Heart right ventricle (tissue), 16 donors: ENCODE measurements around the gene SLC25A53. TPM values are rescaled to one million over a fixed set of nuclear protein-coding genes. Genes with fewer than 3 reads are reported as not detected.
A peak's percentile ranks its signal among the peaks of the same experiment; 100 is the strongest.

Source experiments
- ATAC-seq, 8 donors: fragments of 200-7000 bp; cut with Tn5 transposase; one replicate each; pipeline ENCODE4 v1.9.1; 2020; ENCODE audit warnings: mild to moderate bottlenecking in 8 of 8, moderate library complexity in 8 of 8, moderate number of reproducible peaks in 1 of 8
- DNase-seq, 2 donors: peaks; one replicate each; pipeline ENCODE4 v3.0.0-alpha.2; 2020
- H3K27ac ChIP-seq, 10 donors: fragments of 200-600 bp; sonication (generic) in 2 of 10; one replicate each; pipeline versions ENCODE4 v1.5.0 to v1.8.0; 2020 to 2022; ENCODE audit warnings: mild to moderate bottlenecking in 3 of 10
- H3K27me3 ChIP-seq, 7 donors: fragments of 200-600 bp; one replicate each; pipeline ENCODE4 v1.8.0; 2021 to 2022; ENCODE audit warnings: mild to moderate bottlenecking in 2 of 7
- H3K36me3 ChIP-seq, 9 donors: fragments of 200-600 bp; sonication (generic) in 1 of 9; one replicate each; pipeline versions ENCODE4 v1.5.0 to v1.8.0; 2020 to 2022; ENCODE audit warnings: mild to moderate bottlenecking in 2 of 9
- H3K4me1 ChIP-seq, 9 donors: fragments of 200-600 bp; sonication (generic) in 1 of 9; one replicate each; pipeline versions ENCODE4 v1.5.0 to v1.8.0; 2020 to 2022; ENCODE audit warnings: mild to moderate bottlenecking in 4 of 9
- H3K4me3 ChIP-seq, 10 donors: fragments of 200-600 bp; sonication (generic) in 2 of 10; one replicate each; pipeline versions ENCODE4 v1.5.0 to v1.8.0; 2020 to 2022; ENCODE audit warnings: mild to moderate bottlenecking in 7 of 10, moderate library complexity in 2 of 10
- H3K9me3 ChIP-seq, 11 donors: fragments of 200-600 bp in 10 of 11; sonication (generic) in 2 of 11; one replicate each; pipeline versions ENCODE4 v1.5.0 to v1.8.0; 2013 to 2022; ENCODE audit warnings: mild to moderate bottlenecking in 2 of 11, control low read depth in 1 of 11, moderate library complexity in 1 of 11
- WGBS, 2 donors: extraction: QIAGEN DNeasy Blood & Tissue Kit; methylation state at CpG; one replicate each; pipeline ENCODE4 v1.1.7; 2013; ENCODE audit warnings: inconsistent platforms in 1 of 2; 5-methylcytosine and 5-hydroxymethylcytosine counted together
- intact Hi-C, 10 donors: fragments of 100-400 bp; cut with DNase I; formaldehyde crosslinking; loops; one replicate each; pipeline versions ENCODE4 v1.11.1 to v1.14.2; 2022
- polyA plus RNA-seq, 2 donors: library from polyadenylated mRNA; stranded (reverse); fragments of 200-250 nt; gene quantifications; one replicate each; pipeline ENCODE4 v1.2.3, GENCODE V29; 2013
- total RNA-seq, 10 donors: library from RNA; stranded (reverse); fragmentation: NEBNext Ultra II Directional in 3 of 10; extraction: Animal tissue kit (Norgen Biotek cat#: 25700) in 3 of 10; gene quantifications; one replicate each; pipeline versions ENCODE4 v1.2.1 to v1.2.4, GENCODE V29; 2021 to 2023
- TF ChIP-seq, protein P1 (sequence below), 9 donors: fragments of 200-600 bp; sonication (generic) in 2 of 9; IDR thresholded peaks; one replicate each; pipeline versions ENCODE4 v1.5.0 to v1.8.0; 2021 to 2022; ENCODE audit warnings: antibody characterized with exemption in 9 of 9, mild to moderate bottlenecking in 5 of 9, moderate library complexity in 1 of 9
- donor health status: Arrhythmogenic right ventricular cardiomyopathy.
- donor health status: ischemic (EF 13 %, LVEDD 7.1; RV severe dilation, severe dysfunction).
- donor health status: healthy with polysubstance abuse.
- donor health status: DM: no; HTN: yes; CAD: no.
- donor health status: DM: no; HTN: no; CAD: no.
- donor health status: ischemic (EF 25% LVEDD 6.9; RV normal size, moderate dysfunction).
- donor health status: ischemic (EF 25% LVEDD 5.7; RV mildly dilated, moderate dysfunction).
- donor health status: healthy.
- donor health status: DM: yes; HTN: yes; CAD: no.
- donor health status: Ischemic cardiomyopathy.
- donor health status: ischemic (EF 35%, LVEDD 5.7; RV mildly dilated, moderate dysfunction).
- donor health status: nonischemic (EF 11% LVEDD 7.7; RV severe dilation, severe dysfunction).
- donor health status: DM: yes; HTN: yes; CAD: no.
- donor health status: PGD.
- donor health status: ischemic (EF 29% LVEDD 5.4; RV normal size, mild dysfunction).
- donor health status: nonischemic (EF 23%, LVEDD 6.1; RV moderate dilation, normal function).

SLC25A53 gene
- total and polyA plus RNA-seq, 12 donors: 4.2 to 15.6 (median 11.2) TPM

DNA sequence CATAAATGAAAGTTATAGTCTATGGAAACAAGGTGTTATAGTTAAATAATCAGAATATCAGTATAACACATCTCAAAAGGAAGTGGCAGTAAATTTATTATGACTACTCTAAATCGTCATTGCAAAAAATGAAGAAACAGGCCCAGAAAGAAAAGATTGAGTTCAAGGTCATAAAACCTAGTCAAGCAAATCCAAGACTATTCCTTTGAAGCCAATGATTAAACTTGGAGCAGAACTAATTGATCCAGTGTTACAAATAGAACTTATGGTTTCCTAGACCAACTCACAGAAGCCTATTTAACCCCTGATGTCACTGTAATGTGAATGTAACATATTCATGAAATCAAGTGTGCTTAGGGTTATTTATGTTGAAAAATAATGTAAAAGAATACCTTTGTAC is 11.3 kb upstream of the SLC25A53 start:
- 18 to 33% methylated on average over 1 of the region's 1 CpG for WGBS, 2 donors

DNA sequence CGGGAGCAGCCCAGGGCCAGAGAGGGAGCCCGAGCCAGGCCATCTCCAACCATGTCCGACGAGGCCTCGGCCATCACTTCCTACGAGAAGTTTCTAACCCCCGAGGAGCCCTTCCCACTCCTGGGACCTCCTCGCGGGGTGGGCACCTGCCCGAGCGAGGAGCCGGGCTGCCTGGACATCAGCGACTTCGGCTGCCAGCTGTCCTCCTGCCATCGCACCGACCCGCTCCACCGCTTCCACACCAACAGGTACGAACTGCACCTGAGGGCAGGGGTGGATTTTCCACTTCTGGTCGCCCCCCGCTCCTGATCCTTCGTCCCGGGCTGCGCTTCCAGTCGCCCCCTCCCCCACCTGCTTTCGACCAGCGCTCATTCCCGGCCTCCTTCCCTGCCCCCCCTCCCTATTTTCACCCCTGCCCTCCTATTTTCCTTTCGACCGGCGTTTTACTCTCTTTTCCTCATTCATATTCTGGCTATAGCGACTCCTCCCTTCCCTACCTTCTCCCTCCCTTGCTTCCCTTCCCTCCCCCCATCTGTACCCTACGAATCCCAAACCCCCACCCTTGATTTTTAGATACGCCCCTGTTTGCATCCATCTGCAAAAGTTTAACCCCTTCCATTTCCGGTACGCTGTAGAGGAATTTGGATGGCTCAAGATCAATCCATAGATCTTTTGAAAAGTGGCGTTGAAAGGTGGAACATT is 10.1 kb upstream of the SLC25A53 start:
- H3K27me3 ChIP-seq: peaks cover 0 to 17% (median 0%) of the 10 kb centered on the region in 7 donors
- peak overlapping the region; percentile 69 to 92 (median 88) for H3K27ac ChIP-seq
- H3K9me3 ChIP-seq: no peaks in the 10 kb centered on the region
- H3K4me1 ChIP-seq: peaks cover 0 to 26% (median 4%) of the 10 kb centered on the region in 9 donors
- H3K36me3 ChIP-seq: peaks cover 0 to 1% (median 0%) of the 10 kb centered on the region in 9 donors
- 0% methylated on average over 27 to 37 of the region's 37 CpGs for WGBS, 2 donors
- TF ChIP-seq, protein P1, sequence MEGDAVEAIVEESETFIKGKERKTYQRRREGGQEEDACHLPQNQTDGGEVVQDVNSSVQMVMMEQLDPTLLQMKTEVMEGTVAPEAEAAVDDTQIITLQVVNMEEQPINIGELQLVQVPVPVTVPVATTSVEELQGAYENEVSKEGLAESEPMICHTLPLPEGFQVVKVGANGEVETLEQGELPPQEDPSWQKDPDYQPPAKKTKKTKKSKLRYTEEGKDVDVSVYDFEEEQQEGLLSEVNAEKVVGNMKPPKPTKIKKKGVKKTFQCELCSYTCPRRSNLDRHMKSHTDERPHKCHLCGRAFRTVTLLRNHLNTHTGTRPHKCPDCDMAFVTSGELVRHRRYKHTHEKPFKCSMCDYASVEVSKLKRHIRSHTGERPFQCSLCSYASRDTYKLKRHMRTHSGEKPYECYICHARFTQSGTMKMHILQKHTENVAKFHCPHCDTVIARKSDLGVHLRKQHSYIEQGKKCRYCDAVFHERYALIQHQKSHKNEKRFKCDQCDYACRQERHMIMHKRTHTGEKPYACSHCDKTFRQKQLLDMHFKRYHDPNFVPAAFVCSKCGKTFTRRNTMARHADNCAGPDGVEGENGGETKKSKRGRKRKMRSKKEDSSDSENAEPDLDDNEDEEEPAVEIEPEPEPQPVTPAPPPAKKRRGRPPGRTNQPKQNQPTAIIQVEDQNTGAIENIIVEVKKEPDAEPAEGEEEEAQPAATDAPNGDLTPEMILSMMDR (IDR thresholded peaks at IDR 0.05): no peak
- ATAC-seq: peak in 1 of 8 donors; percentile 60
- peak in 1 of 2 donors; percentile 12 for DNase-seq
- H3K4me3 ChIP-seq: peak overlapping the region; percentile 58 to 89 (median 79)
- intact Hi-C loops: no loop called here

More for the DNA sequence above, 11.3 kb upstream of the SLC25A53 start:
- ATAC-seq: no peak
- TF ChIP-seq, protein P1 (IDR thresholded peaks at IDR 0.05): no peak
- Histone ChIP-seq H3K36me3 (peaks cover 0 to 4% (median 0%) of the 10 kb centered on the region in 9 donors), H3K9me3 (no peaks in the 10 kb centered on the region), H3K27me3 (peaks cover 0 to 15% (median 0%) of the 10 kb centered on the region in 7 donors), H3K4me1 (peaks cover 0 to 26% (median 4%) of the 10 kb centered on the region in 9 donors), H3K27ac (no peak overlapping the region), H3K4me3 (peak overlapping the region in 5 of 10 donors; percentile 78 to 81 (median 80))
- intact Hi-C loops: no loop called here
- no peak for DNase-seq

DNA sequence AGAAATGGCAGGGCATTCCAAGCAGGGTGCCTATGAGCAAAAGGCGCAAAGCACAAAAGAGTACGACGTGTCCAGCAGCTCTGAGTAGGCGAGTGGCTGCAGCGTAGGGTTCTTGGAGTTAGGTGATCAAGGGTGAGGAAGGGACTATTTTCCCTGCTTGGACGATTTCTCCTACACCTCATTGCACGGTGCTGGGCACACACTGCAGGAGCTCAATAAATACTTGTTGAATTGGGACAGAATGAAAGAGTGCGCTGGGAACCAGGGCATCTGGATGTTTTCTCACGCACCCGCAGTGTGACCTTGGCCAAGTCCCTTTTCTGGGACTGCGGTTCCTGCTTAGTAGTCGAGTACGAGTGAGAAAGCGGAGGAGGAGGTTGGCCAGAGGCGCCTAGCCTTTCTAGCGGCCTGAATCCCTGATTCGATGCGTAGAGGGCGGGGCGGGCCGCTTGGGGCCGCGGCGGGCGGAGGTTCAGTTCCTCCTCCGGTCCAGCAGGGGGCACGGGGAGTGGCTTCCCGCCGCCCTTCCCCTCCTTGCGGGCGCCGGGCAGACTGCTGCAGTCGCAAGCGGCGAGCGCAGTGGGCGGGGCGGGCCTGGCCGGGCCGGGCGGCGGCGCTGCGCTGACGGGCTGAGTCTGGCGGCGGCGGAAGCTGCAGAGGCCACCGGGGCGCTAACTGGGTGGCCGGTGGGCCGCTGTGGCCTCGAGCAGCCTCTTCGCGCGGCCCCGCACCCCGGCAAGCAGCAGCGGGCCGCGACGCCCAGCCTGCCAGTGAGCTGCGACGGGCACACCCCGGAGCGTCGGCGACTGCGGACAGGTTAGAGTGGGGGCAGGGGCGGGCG is 9.3 kb upstream of the SLC25A53 start, which contains the start of gene FAM199X:
TSS of gene FAM199X (plus strand) at position 560 of the 841 bp plus-strand sequence. CDS start 333 bp downstream, outside the sequence.
- peak; percentile 87 to 89 for DNase-seq
- Histone ChIP-seq H3K9me3 (no peaks in the 10 kb centered on the region), H3K4me1 (peaks cover 0 to 26% (median 4%) of the 10 kb centered on the region in 9 donors), H3K4me3 (peak within 1 kb of the TSS; percentile 58 to 89 (median 79)), H3K27ac (peak within 1 kb of the TSS; percentile 69 to 92 (median 88)), H3K27me3 (peaks cover 0 to 22% (median 0%) of the 10 kb centered on the region in 7 donors), H3K36me3 (no peaks in the 10 kb centered on the region)
- WGBS, 2 donors: 1% methylated on average over 49 to 61 of the region's 71 CpGs
- TF ChIP-seq, protein P1 (IDR thresholded peaks at IDR 0.05): peak; percentile 61 to 81 (median 73)
- ATAC-seq: peak; percentile 97 to 99 (median 99)
- intact Hi-C loops: no loop called here

DNA sequence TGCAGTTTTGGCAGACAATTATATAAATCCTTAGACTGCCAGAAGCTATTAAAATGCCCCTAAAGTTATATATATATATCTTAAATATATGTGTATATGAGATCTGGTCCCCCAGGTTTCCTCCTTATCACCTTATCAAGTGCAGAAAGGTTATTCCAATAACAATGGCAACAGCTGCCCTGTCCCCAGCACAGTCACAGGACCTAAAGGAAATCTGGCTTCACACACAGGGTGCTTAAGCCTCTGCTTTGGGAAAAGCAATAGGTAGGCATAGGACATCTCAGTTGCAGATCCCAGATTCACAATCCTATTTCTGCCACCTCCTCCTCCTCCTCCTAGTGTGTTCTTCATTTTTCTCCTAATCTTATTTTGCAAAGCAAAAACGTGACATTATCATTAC is 5.8 kb downstream of the SLC25A53 start:
- H3K9me3 ChIP-seq: no peaks in the 10 kb centered on the region
- TF ChIP-seq, protein P1 (IDR thresholded peaks at IDR 0.05): no peak
- no peak for ATAC-seq
- H3K36me3 ChIP-seq: no peaks in the 10 kb centered on the region
- no peak overlapping the region for H3K4me3 ChIP-seq
- peaks cover 0 to 28% (median 6%) of the 10 kb centered on the region in 9 donors for H3K4me1 ChIP-seq
- intact Hi-C loops: no loop called here
- no peaks in the 10 kb centered on the region for H3K27me3 ChIP-seq
- 20 to 25% methylated on average over 1 of the region's 1 CpG for WGBS, 2 donors
- no peak overlapping the region for H3K27ac ChIP-seq
- no peak for DNase-seq
